GM19351 (cell line): ENCODE results near the gene NFIX.
"Not testable (repeated sequence)": the region's sequence is repeated elsewhere in the genome, so short reads cannot be mapped to it uniquely, and the experiment has no call there.

ENCODE experiments used
- ATAC-seq: cut with Tn5 transposase; IDR thresholded peaks from one replicate; pipeline ENCODE4 v1.9.1; 2021; ENCODE audit warnings: mild to moderate bottlenecking, moderate library complexity; ENCODE audit not compliant: unreplicated experiment

Gene NFIX

DNA sequence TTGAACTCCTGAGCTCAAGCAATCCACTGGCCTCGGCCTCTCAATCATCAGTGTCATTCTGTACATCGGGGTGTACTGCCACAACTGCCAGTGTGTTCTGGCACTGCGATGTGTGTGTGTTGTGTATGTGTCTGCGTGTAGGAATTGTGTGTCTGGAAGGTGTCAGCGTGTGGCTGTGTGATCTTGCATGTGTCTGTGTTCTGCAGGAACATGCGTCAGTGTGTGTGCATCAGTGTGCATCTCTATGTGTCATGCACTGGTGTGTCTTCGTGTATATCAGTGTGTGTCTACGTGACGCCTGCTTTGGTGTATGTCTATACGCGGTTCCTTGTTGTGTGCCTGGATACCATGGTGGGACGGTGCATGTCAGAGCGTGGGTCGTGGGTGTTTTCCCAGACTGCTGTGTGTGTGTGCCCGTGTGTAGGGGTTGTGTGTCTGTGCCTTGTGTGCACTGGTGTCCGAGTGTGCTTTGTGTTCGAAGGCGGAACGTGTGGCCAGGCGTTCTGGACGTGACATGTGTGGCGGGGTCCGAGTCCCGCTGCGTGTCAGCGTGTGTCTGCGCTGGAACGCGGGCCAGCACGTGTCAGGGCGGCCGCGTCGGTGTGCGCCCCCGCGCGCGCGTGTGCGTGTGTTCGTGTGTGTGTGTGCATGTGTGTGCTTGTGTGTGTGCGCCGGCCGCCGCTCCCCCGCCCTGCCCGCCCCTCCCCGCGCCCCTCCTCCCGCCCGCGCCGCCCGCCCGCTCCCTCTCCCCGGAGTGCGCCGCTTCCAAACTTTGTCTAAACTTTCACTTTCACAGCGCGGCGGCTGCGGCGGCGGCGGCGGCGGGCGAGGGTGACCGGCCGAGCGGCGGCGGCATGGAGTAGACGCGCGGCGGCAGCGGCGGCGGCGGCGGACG lies at the start of gene NFIX:
TSS of gene NFIX (plus strand) at position 775 of the 895 bp plus-strand sequence. CDS start 363 bp downstream, outside the sequence.
- no peak for ATAC-seq

- ATAC-seq = peak; percentile 64
Observed at GRCh38 chr19:12945479-12946091, 49.7 kb upstream of the NFIX start, which contains the start of gene RAD23A. TSS of gene RAD23A (plus strand) at chr19:12945862. CDS start at chr19:12945949, 87 bp downstream.

DNA sequence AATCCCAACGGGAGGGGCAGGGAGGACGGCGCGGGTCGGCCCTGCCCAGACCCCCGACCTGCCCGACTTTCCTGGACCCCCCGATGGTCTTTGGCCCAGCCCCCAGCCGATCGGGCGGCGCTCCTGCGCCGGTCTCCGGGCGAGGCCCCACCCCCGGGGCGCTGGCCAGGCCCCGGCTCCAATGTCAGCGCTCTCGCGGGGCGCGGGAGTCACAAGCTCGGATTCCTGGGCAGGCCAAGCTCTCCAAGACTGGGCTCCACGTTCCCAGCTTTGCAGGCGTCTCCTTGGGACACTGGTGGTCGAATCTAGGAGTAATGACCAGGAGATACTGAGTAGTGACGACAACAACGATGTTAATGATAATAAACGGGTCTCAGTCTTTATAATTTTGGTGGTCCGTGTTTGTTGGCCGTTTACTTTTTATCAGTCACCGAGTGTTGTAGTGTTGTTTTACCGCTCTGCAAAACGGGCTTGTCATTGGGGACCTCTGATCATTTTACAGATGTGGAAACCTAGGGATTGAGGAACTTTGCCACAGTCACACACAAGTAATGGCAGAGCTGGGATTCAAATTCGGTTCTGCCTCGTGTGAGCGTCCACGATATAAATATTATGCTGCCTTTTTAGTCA lies 49.1 kb upstream of the NFIX start:
- peak; percentile 36 for ATAC-seq

- no peak for ATAC-seq
Observed at GRCh38 chr19:12946731-12947496, 48.4 kb upstream of the NFIX start.

DNA sequence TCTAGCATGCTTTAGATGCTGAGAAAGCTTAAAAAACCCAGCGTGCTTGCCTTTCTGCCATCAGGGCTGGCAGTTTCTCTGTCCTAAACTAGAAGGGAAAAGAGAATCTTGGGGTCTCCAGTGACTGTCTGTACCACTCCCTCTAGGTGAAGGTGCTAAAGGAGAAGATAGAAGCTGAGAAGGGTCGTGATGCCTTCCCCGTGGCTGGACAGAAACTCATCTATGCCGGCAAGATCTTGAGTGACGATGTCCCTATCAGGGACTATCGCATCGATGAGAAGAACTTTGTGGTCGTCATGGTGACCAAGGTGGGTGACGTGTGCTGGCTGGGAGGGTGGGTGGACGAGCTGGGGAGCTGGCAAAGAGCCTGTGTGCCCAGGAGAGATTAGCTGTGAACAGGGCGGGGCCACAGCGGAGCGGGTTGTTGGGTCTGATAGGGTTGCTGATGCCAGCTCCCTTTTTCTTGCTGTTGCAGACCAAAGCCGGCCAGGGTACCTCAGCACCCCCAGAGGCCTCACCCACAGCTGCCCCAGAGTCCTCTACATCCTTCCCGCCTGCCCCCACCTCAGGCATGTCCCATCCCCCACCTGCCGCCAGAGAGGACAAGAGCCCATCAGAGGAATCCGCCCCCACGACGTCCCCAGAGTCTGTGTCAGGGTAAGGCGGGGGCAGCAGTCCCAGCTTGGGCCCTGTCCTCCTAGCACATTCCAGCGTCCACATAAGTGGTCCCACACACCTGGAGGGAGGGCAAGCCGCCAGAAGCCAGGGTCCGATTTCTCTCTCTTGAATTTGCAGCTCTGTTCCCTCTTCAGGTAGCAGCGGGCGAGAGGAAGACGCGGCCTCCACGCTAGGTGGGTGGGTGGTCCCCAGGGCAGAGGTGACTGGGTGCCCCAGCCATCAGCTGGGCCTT lies 47.3 kb upstream of the NFIX start:
- ATAC-seq = no peak

- ATAC-seq = no peak
Observed at GRCh38 chr19:12948612-12949362, 46.5 kb upstream of the NFIX start.

GRCh38 chr19:12949363-12950283 lies 45.7 kb upstream of the NFIX start:
- no peak for ATAC-seq

GRCh38 chr19:12952050-12952449 lies 43.2 kb upstream of the NFIX start:
- not testable (repeated sequence) for ATAC-seq

GRCh38 chr19:12952488-12953137 lies 42.7 kb upstream of the NFIX start:
- no peak for ATAC-seq

GRCh38 chr19:12953138-12953798 lies 42.0 kb upstream of the NFIX start:
- ATAC-seq = no peak

DNA sequence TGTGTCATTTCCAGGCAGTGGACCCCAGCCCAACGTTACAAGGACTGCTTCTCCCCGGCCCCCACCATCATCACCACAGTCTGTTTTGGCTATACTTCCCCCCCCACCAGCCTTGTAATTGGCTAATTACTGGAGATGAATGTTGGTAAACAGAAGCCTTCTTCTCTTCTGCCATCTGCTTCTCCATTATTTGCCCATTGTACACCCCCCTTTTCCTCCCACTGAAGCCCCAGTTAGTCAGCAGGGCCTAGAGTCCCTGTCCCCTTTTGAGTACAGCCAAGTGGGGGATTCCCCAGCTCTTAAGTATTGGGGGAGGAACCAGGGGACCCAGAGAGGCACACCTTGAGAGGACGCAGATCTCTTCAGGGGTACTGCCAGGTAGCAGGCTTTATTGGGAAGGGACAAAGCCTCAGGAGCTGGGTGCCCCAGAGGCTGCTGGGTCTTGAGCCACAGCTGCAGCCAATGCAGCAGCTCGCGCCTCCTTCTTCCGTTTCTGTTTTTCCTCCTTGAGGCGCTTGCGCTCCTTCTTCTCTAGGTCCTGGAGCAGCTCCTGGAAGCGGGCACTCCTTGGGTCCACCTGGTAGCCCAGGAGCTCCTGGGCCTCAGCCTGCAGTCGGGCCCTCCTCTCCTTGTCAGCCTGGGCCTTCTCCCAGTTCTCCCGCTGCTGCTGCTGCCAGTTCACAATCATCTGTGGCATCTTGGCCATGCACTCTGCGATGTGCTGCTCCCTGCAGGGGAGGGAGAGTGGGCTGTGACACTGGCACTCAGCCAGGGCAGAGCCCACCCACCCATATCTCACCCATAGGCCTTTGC lies 41.3 kb upstream of the NFIX start:
- no peak for ATAC-seq

DNA sequence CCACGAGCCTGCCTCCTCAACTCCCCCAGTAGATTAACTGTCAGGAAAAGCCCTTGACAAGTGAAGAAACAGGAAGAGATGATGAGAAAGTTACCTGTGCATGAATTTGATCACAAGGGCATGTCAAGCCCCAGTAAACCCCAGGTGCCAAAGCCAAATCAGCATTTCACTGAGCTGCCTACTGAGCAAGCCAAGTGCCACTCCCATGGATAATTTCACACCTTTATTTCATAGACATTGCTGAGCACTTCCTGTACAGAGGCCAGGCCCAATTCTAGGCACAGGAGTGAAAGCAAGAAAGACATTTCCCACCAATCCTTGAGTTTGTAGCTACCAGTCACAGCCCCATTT lies 40.7 kb upstream of the NFIX start:
- ATAC-seq = no peak

GRCh38 chr19:12955575-12955974 lies 39.7 kb upstream of the NFIX start:
- not testable (repeated sequence) for ATAC-seq

DNA sequence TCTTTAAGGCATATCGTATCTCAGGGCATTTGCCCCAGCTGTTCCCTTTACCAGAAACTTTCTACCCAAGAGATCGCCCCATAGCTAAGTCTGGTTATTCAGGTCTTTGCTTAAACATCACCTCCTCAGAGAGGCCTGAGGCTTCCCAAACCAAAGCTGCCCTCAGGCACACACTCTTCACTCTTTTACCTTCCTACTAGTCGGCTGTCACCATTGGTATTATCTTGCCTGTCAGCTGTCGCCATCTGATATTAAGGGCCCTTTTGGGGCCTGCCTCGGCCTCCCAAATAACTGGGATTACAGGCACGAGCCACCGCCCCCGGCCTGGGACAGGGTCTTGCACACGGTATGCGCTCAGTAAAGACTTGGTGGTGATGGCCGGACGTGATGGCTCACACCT lies 39.3 kb upstream of the NFIX start:
- no peak for ATAC-seq

- peak; percentile 45 for ATAC-seq
Observed at GRCh38 chr19:12956446-12957388, 38.6 kb upstream of the NFIX start, which contains the start of gene GADD45GIP1. TSS of gene GADD45GIP1 (minus strand) at chr19:12957223. CDS start at chr19:12957212, 11 bp downstream.
